Panc1 (cell line): ENCODE measurements around the gene NAT10. TPM values are rescaled to one million over a fixed set of nuclear protein-coding genes. Genes with fewer than 3 reads are reported as not detected.

Experiments
- ATAC-seq: fragments of 200-7000 bp; cut with Tn5 transposase; 2 replicates; pipeline ENCODE4 v1.9.1; 2020; ENCODE audit warnings: mild to moderate bottlenecking, moderate library complexity
- BruUV-seq: library from RNA; stranded (reverse); fragments of 400-500 nt; replicated peaks from 2 replicates; lab custom pipeline; 2021; lab: Mats Ljungman, UMichigan
- CTCF ChIA-PET: fragments of 300-600 bp; sonication (Branson Sonifier 250); formaldehyde crosslinking; loops from one replicate; lab custom pipeline; 2022; ENCODE audit warnings: antibody characterized with exemption; lab: Charles Lee
- POLR2A ChIA-PET: fragments of 300-600 bp; sonication (Branson Sonifier 250); formaldehyde crosslinking; loops from one replicate; lab custom pipeline; 2022; ENCODE audit warnings: antibody characterized with exemption; lab: Charles Lee
- DNase-seq: peaks from one replicate; pipeline ENCODE4 v3.0.0-alpha.2; 2010; ENCODE audit warnings: low read depth, low spot score
- H3K27ac ChIP-seq: 2 replicates; pipeline ENCODE4 v1.5.1; 2011; ENCODE audit warnings: mild to moderate bottlenecking, low read length, inconsistent platforms
- H3K27me3 ChIP-seq: fragments of 200-500 bp; sonication (Bioruptor generic); 2 replicates; pipeline ENCODE4 v1.6.0; 2014; ENCODE audit warnings: low read length, inconsistent platforms; ENCODE audit not compliant: control insufficient read depth, insufficient read depth
- H3K36me3 ChIP-seq: fragments of 200-500 bp; sonication (Bioruptor generic); 2 replicates; pipeline ENCODE4 v1.5.1; 2014; ENCODE audit warnings: inconsistent platforms, mild to moderate bottlenecking, low read length, moderate library complexity; ENCODE audit not compliant: control insufficient read depth, insufficient read depth
- H3K4me1 ChIP-seq: 2 replicates; pipeline ENCODE4 v1.5.1; 2011; ENCODE audit warnings: inconsistent platforms, mild to moderate bottlenecking, low read length, moderate library complexity; ENCODE audit not compliant: control insufficient read depth, insufficient read depth
- H3K4me3 ChIP-seq, 2 experiments: 2 replicates each; pipeline ENCODE4 v1.5.1; 2011 to 2012; ENCODE audit warnings: low read depth in 2 of 2, low read length in 2 of 2, mild to moderate bottlenecking in 2 of 2, inconsistent platforms in 1 of 2, moderate library complexity in 1 of 2
- H3K9me3 ChIP-seq: fragments of 200-500 bp; sonication (Bioruptor generic); 2 replicates; pipeline ENCODE4 v1.5.1; 2014; ENCODE audit warnings: low read depth, mild to moderate bottlenecking, inconsistent platforms, low read length, moderate library complexity; ENCODE audit not compliant: control insufficient read depth, insufficient read depth
- CTCF ChIP-seq: fragments of 450-650 bp; IDR thresholded peaks from 2 replicates; pipeline ENCODE4 v1.5.1; 2017; ENCODE audit warnings: mild to moderate bottlenecking
- POLR2AphosphoS5 ChIP-seq: IDR thresholded peaks from 2 replicates; pipeline ENCODE4 v1.6.1; 2012; ENCODE audit warnings: mild to moderate bottlenecking, low read depth, low read length, moderate library complexity
- REST ChIP-seq, 2 experiments: IDR thresholded peaks; 2 replicates each; pipeline ENCODE4 v1.6.1; 2011 to 2012; ENCODE audit warnings: low read depth in 2 of 2, control low read depth in 1 of 2, low read length in 1 of 2, mild to moderate bottlenecking in 1 of 2, moderate library complexity in 1 of 2; ENCODE audit not compliant: insufficient read depth in 1 of 2
- SIN3A ChIP-seq: IDR thresholded peaks from 2 replicates; pipeline ENCODE4 v1.6.1; 2012; ENCODE audit warnings: low read depth, mild to moderate bottlenecking, low read length, moderate library complexity, borderline replicate concordance; ENCODE audit not compliant: insufficient read depth
- TCF7L2 ChIP-seq: IDR thresholded peaks from 2 replicates; pipeline ENCODE4 v1.6.1; 2011; ENCODE audit warnings: mild to moderate bottlenecking, low read depth, low read length, inconsistent platforms
- in situ Hi-C: cut with HindIII; loops from 2 replicates; pipeline ENCODE4 v1.10.0; 2016; ENCODE audit warnings: low sequenced_read_pairs, low pct_unique_long_range_greater_than_20kb
- intact Hi-C: fragments of 100-400 bp; cut with micrococcal nuclease; formaldehyde crosslinking; loops from one replicate; pipeline ENCODE4 v1.10.0; 2022; ENCODE audit not compliant: unreplicated experiment
- total RNA-seq: library from RNA; stranded (reverse); gene quantifications from one replicate; pipeline ENCODE4 v1.2.1, GENCODE V29; 2021; ENCODE audit not compliant: unreplicated experiment

Gene NAT10
- total RNA-seq, 1 experiment from 2014 or later, result 64.9 TPM

GRCh38 chr11:34148504-34149165 lies 43.2 kb downstream of the NAT10 start:
- no TSS peak for BruUV-seq
- ChIA-PET POLR2A (no interaction called here), CTCF (interaction anchor here (0.5 to 0.6 kb wide), 2 partner anchors 25 to 222 kb away, joined by 3 to 6 read pairs; no protein-coding TSS in a partner anchor)
- H3K27me3 ChIP-seq, result no peaks in the 10 kb centered on the region
- peaks cover 26% of the 10 kb centered on the region for H3K36me3 ChIP-seq
- DNase-seq (no peak), ATAC-seq (no peak)
- intact Hi-C loops, result no loop called here
- H3K27ac ChIP-seq, result no peak overlapping the region; the same call in 1 of the 2 replicates
- in situ Hi-C loops, result no loop called here
- no peaks in the 10 kb centered on the region for H3K9me3 ChIP-seq
- no peak overlapping the region for H3K4me3 ChIP-seq
- TF ChIP-seq REST (IDR thresholded peaks at IDR 0.05; ENCODE audit: insufficient read depth in 1 of 2, low read depth in 2 of 2, low read length in 1 of 2), result no peak
- no peak for TF ChIP-seq CTCF
- TF ChIP-seq TCF7L2, result no peak
- TF ChIP-seq SIN3A, result no peak
- no peak for TF ChIP-seq POLR2AphosphoS5
- peaks cover 19% of the 10 kb centered on the region for H3K4me1 ChIP-seq

- H3K27me3 ChIP-seq, result no peaks in the 10 kb centered on the region
- in situ Hi-C loops (no loop called here), intact Hi-C loops (no loop called here)
- TF ChIP-seq POLR2AphosphoS5, result no peak
- no peak for TF ChIP-seq CTCF
- TF ChIP-seq REST (IDR thresholded peaks at IDR 0.05; ENCODE audit: insufficient read depth in 1 of 2, low read depth in 2 of 2, low read length in 1 of 2), result no peak
- no peak for TF ChIP-seq SIN3A
- TF ChIP-seq TCF7L2, result no peak
- POLR2A ChIA-PET, result no interaction called here
- H3K4me3 ChIP-seq, result no peak overlapping the region
- peaks cover 21% of the 10 kb centered on the region for H3K4me1 ChIP-seq
- H3K27ac ChIP-seq, result no peak overlapping the region
- no peaks in the 10 kb centered on the region for H3K9me3 ChIP-seq
- CTCF ChIA-PET, result interaction anchor here (0.6 kb wide), 2 partner anchors 25 to 221 kb away, joined by 3 to 4 read pairs; no protein-coding TSS in a partner anchor
- peaks cover 23% of the 10 kb centered on the region for H3K36me3 ChIP-seq
- no peak for ATAC-seq
- no peak for DNase-seq
- no TSS peak for BruUV-seq
Observed at GRCh38 chr11:34149274-34149673, 43.8 kb downstream of the NAT10 start.
